NAMALWA (cell line): ENCODE data around the gene CEP290.
"Not testable (repeated sequence)": the region's sequence is repeated elsewhere in the genome, so short reads cannot be mapped to it uniquely, and the experiment has no call there.

Experiments
- DNase-seq: peaks from one replicate; pipeline ENCODE4 v3.0.0-alpha.2; 2015; ENCODE audit warnings: low spot score

CEP290 gene

DNA sequence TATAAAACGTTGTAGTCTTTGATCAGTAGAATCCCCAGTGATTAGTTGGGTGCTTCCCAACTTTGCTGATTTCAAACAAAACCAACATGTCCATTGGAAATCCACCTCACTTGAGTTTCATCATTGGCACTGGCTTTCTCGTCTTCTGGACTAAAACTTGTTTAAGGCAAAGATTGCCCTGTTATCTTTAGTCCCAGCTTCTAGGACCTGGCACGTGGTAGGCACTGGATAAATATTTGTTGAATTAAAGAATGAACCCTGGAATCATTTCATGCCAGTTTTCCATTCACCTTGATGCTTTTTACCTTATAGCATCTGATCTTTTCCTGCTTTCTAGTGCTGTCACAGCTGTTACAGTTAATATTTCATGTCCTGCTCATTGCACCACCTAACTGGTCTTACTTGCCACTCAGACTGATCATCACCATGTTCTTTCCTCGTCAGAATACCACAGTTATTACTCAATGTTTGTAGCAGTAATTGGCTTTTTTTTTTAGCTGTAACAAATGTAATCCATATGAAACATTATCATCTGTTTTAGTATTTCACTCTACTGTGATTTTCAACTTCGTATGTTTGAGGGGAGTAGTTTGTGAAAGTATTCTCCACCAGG, 105.4 kb downstream of the CEP290 start:
- peak; percentile 22 for DNase-seq

GRCh38 chr12:88035907-88036289, 106.0 kb downstream of the CEP290 start:
- DNase-seq = no peak

DNA sequence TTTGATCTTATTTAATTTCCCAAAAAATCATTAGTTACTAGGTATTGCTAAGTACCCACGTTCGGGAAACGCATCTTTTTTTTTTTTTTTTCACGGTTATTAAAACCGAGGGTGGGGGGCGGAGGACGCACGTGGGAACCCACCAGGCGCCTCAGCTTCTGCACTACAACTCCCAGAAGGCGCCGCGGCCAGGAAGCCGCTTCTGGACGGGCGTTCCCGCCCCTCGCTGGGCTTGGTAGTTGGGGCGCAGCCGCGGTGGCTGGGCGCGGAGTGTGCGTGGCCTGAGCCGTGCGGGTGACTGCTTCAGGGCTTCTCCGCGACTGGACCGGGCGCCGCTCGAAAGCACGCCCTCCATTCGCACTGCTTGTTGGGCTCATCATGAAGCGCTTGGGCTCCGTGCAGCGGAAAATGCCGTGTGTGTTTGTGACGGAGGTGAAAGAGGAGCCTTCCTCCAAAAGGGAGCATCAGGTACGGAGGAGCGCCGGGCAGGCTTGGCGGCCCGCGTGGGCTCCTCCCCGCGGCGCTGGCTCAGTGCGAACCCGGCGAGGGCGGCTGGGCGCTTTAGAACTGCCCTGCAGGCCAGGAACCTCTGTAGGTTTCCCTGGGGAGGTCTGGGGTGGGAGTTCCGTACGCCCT, 106.5 kb downstream of the CEP290 start:
- peak; percentile 91 for DNase-seq

DNA sequence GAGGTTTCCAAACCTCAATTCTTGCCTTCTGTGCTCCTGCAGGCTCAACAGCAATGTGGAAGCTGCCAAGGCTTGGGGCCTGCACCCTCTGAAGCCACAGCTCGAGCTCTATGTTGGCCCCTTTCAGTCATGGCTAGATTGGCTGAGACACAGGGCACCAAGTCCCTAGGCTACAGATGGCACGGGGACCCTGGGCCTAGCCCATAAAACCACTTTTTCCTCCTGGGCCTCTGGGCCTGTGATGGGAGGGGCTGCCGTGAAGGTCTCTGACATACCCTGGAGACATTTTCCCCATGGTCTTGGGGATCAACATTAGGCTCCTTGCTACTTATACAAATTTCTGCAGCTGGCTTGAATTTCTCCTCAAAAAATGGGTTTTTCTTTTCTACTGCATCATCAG, 110.7 kb downstream of the CEP290 start:
- DNase-seq = not testable (repeated sequence)

DNA sequence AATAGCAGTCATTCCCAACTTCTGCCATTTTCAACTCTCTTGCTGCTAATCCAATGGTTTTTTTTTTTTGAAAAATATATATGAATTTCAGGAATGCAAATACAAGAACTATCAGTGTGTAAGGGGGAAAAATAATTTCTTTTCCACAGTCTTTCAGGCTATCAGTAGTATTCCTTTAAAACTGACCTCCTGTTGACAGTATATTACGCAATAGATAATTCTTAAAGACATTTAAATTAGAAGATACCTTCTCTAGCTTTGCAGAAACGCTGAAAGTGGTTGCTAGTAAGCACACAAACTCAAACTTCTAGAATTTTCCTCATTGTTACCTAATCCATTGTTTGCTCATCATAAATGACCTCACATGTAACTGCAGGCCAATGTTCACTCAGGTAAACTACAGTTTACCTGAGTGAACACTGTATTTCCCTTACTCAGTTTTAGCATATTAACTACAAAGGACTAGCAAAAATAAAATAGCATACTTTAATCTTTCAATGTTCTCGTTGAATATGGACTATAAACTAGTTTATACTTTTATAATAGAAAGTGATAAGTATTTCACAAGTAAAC, 112.7 kb downstream of the CEP290 start, which contains the start of gene C12orf50:
TSS of gene C12orf50 (minus strand) at position 309 of the 573 bp plus-strand sequence. CDS start 2,439 bp downstream, outside the sequence.
- no peak for DNase-seq

GRCh38 chr12:88026196-88026595, 115.7 kb downstream of the CEP290 start:
- no peak for DNase-seq

DNA sequence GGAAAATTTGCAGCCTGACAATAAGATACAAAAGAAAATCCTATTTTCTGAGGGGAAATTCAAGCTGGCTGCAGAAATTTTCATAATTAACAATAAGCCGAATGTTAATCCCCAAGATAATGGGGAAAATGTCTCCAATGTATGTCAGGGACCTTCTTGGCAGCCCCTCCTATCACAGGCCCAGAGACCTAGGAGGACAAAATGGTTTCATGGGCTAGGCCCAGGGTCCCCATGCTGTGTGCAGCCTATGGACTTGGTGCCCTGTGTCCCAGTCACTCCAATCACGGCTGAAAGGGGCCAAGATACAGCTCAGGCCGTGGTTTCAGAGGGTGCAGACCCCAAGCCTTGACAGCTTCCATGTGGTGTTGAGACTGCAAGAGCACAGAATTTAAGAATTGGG, 123.9 kb downstream of the CEP290 start:
- no peak for DNase-seq

GRCh38 chr12:88015825-88016224, 126.1 kb downstream of the CEP290 start:
- no peak for DNase-seq

DNA sequence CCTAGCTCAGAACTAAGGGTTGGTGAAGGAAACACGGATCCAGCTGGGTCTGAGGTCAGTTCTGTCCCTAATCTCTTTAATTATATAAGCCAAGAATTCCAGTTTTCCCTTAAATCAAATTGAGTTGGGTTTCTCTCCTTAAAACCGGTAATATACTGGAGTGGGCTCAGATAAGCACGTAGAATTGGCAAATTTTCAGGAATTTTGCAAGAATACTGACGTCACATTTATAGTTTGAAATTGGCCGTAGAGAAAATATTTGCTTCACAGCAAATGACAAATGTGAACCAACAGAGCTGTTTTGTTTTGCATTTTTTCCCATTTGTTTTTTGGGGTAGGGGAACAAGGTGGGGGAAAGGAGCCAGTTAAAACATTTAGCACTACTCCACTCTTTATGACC, 130.1 kb downstream of the CEP290 start:
- DNase-seq = no peak

GRCh38 chr12:88006351-88006750, 135.5 kb downstream of the CEP290 start:
- DNase-seq = no peak

GRCh38 chr12:88001327-88001726, 140.6 kb downstream of the CEP290 start:
- DNase-seq = no peak
